Stomach (tissue), 9 donors: Measurements from ENCODE around the gene THAP3. TPM values are rescaled to one million over a fixed set of nuclear protein-coding genes. Genes with fewer than 3 reads are reported as not detected.

Experiments
- DNase-seq, 2 donors: peaks; one replicate each; pipeline versions ENCODE4 v3.0.0 to v3.0.0-alpha.2; 2013 to 2019
- H3K27ac ChIP-seq, 5 donors: fragments of 200-600 bp in 4 of 5; sonication (generic) in 4 of 5; one replicate each; pipeline ENCODE4 v1.5.1; 2013 to 2019; ENCODE audit warnings: mild to moderate bottlenecking in 1 of 5, moderate library complexity in 1 of 5
- H3K27me3 ChIP-seq, 3 donors: fragments of 200-600 bp; sonication (generic); one replicate each; pipeline ENCODE4 v1.5.1; 2017 to 2019; ENCODE audit warnings: mixed run types in 1 of 3
- H3K36me3 ChIP-seq, 4 donors: fragments of 200-600 bp; sonication (generic); 1 replicate in 3 of 4; 2 replicates in 1 of 4; pipeline ENCODE4 v1.5.1; 2016 to 2019
- H3K4me1 ChIP-seq, 4 donors: fragments of 200-600 bp; sonication (generic); one replicate each; pipeline ENCODE4 v1.5.1; 2016 to 2019
- H3K4me3 ChIP-seq, 4 donors: fragments of 200-600 bp; sonication (generic) in 3 of 4; one replicate each; pipeline ENCODE4 v1.5.1; 2016 to 2019; ENCODE audit warnings: mild to moderate bottlenecking in 1 of 4
- H3K9me3 ChIP-seq, 4 donors: fragments of 200-600 bp; sonication (generic); one replicate each; pipeline ENCODE4 v1.5.1; 2016 to 2019
- EP300 ChIP-seq: sonication (generic); formaldehyde crosslinking; IDR thresholded peaks from one replicate; pipeline ENCODE4 v1.6.1; 2017; ENCODE audit warnings: antibody characterized with exemption
- POLR2A ChIP-seq, 4 donors: fragments of 450-650 bp; IDR thresholded peaks; one replicate each; pipeline ENCODE4 v1.6.1; 2016; ENCODE audit warnings: antibody characterized with exemption in 4 of 4, control low read depth in 2 of 4, mild to moderate bottlenecking in 1 of 4, moderate library complexity in 1 of 4
- POLR2AphosphoS5 ChIP-seq, 3 donors: sonication (generic); formaldehyde crosslinking; IDR thresholded peaks; one replicate each; pipeline ENCODE4 v1.6.1; 2016; ENCODE audit warnings: antibody characterized with exemption in 3 of 3
- WGBS, 5 donors: extraction: QIAGEN DNeasy Blood & Tissue Kit in 3 of 5; methylation state at CpG; one replicate each; pipeline versions ENCODE4 v1.1.5 to v1.1.7; 2013 to 2018; 5-methylcytosine and 5-hydroxymethylcytosine counted together
- intact Hi-C: fragments of 100-400 bp; cut with DNase I; formaldehyde crosslinking; loops from one replicate; pipeline ENCODE4 v1.15.1; 2023; ENCODE audit warnings: low total_unique reads
- polyA plus RNA-seq, 3 donors: library from polyadenylated mRNA; stranded (reverse); fragments of 200-250 nt; gene quantifications; one replicate each; pipeline ENCODE4 v1.2.3, GENCODE V29; 2013
- total RNA-seq, 5 donors: library from RNA; depleted of rRNA; stranded (reverse); fragments of >200 nt; gene quantifications; one replicate each; pipeline versions ENCODE4 v1.1.0 to v1.2.3, GENCODE V29; 2014 to 2016
- TF ChIP-seq, protein P1 (sequence below), 7 experiments: fragments of 450-650 bp in 4 of 7; fragments of 200-600 bp in 3 of 7; sonication (generic) in 3 of 7; IDR thresholded peaks; one replicate each; pipeline ENCODE4 v1.5.1; 2016 to 2019; ENCODE audit warnings: antibody characterized with exemption in 7 of 7, control low read depth in 2 of 7, mild to moderate bottlenecking in 1 of 7
- donor health status: healthy with polysubstance abuse.
- donor health status: Bipolar disorder and iron deficiency.
- donor health status: healthy.

The THAP3 gene
- total and polyA plus RNA-seq, 8 donors = 5.8 to 116 (median 17.3) TPM

DNA sequence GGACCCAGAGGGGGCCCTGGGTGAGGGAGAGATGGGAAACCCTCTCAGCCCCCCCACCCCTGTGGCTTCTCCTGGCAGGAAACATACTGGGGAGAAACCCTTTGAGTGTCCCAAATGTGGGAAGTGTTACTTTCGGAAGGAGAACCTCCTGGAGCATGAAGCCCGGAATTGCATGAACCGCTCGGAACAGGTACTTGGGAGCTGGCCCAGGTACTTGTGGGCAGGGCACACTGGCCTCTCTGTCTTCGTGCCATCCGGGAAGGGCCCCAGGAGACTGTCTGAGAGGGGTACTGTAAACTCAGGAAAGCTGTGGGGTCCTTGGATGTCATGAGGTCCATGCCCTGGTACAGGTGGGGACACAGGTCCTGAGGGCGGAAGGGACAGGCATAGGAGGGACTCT, 38.8 kb upstream of the THAP3 start:
- H3K36me3 ChIP-seq = peaks cover 24 to 52% (median 46%) of the 10 kb centered on the region in 4 donors
- H3K9me3 ChIP-seq = no peaks in the 10 kb centered on the region
- no peak overlapping the region for H3K4me3 ChIP-seq
- intact Hi-C loops = no loop called here
- H3K27ac ChIP-seq = peak overlapping the region in 2 of 5 donors; percentile 49 to 51
- H3K4me1 ChIP-seq = peaks cover 38 to 89% (median 67%) of the 10 kb centered on the region in 4 donors
- DNase-seq = no peak
- H3K27me3 ChIP-seq = no peaks in the 10 kb centered on the region
- no peak for TF ChIP-seq EP300
- no peak for TF ChIP-seq POLR2A (IDR thresholded peaks at IDR 0.05)
- no peak for TF ChIP-seq POLR2AphosphoS5 (IDR thresholded peaks at IDR 0.05)
- TF ChIP-seq, protein P1, sequence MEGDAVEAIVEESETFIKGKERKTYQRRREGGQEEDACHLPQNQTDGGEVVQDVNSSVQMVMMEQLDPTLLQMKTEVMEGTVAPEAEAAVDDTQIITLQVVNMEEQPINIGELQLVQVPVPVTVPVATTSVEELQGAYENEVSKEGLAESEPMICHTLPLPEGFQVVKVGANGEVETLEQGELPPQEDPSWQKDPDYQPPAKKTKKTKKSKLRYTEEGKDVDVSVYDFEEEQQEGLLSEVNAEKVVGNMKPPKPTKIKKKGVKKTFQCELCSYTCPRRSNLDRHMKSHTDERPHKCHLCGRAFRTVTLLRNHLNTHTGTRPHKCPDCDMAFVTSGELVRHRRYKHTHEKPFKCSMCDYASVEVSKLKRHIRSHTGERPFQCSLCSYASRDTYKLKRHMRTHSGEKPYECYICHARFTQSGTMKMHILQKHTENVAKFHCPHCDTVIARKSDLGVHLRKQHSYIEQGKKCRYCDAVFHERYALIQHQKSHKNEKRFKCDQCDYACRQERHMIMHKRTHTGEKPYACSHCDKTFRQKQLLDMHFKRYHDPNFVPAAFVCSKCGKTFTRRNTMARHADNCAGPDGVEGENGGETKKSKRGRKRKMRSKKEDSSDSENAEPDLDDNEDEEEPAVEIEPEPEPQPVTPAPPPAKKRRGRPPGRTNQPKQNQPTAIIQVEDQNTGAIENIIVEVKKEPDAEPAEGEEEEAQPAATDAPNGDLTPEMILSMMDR (IDR thresholded peaks at IDR 0.05) = no peak
- WGBS, 5 donors = 57 to 89% (median 79%) methylated on average over 4 to 7 of the region's 7 CpGs

DNA sequence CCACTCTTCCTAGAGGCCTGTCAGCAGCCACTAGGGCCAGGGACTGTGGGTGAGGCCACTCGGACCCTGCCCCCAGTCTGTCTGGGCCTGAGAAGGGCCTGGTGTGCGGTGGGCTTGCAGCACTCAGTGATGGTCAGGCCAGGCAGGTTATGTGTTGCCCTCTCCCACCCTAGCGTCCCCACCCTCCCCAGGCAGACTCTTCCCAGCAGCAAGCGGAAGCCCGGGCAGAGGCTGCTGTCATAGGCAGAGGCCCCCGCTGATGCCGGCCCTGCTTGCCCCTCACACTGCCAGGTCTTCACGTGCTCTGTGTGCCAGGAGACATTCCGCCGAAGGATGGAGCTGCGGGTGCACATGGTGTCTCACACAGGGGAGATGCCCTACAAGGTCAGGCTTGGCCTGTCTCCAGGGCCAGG, 38.3 kb upstream of the THAP3 start:
- Histone ChIP-seq H3K9me3 (no peaks in the 10 kb centered on the region), H3K4me1 (peaks cover 33 to 89% (median 65%) of the 10 kb centered on the region in 4 donors), H3K27ac (peak overlapping the region in 2 of 5 donors; percentile 49 to 51), H3K36me3 (peaks cover 24 to 57% (median 52%) of the 10 kb centered on the region in 4 donors), H3K4me3 (no peak overlapping the region), H3K27me3 (no peaks in the 10 kb centered on the region)
- no peak for TF ChIP-seq POLR2AphosphoS5 (IDR thresholded peaks at IDR 0.05)
- TF ChIP-seq, protein P1 (IDR thresholded peaks at IDR 0.05) = no peak
- no peak for TF ChIP-seq EP300
- no peak for TF ChIP-seq POLR2A (IDR thresholded peaks at IDR 0.05)
- no peak for DNase-seq
- intact Hi-C loops = no loop called here
- WGBS, 5 donors = 83 to 93% (median 88%) methylated on average over 10 to 11 of the region's 11 CpGs

DNA sequence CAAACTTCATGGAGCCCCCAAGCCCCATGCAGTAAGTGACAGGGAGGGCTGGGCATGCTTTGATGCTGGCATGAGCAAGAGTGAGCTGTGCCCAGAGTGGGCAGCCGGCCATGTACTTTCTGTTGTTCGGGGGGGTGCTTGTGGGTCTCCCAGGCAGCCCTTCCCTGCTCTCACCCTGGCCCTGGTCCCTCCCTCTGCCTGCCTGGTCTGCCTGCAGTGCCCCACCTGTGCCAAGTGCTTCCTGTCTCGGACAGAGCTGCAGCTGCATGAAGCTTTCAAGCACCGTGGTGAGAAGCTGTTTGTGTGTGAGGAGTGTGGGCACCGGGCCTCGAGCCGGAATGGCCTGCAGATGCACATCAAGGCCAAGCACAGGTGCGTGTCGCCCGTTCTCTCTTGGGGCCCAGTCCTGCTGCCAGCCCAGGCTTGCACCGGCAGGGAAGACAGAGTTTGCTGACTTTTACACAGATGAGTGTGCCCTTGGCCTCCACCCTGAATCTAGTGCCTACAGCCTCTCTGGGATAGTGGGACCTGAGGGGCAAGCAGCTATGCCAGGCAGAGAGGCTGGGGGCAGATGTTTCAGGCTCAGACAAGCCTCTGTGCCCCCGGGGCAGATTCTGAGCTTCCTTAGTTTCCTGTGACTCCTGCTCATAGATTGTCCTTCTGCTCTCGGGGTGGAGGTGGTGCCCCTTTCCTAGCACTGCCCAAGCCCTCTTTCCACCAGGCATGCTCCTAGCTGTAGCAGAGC, 37.2 kb upstream of the THAP3 start:
- DNase-seq = peak in 1 of 2 donors; percentile 57
- Histone ChIP-seq H3K36me3 (peaks cover 31 to 68% (median 62%) of the 10 kb centered on the region in 4 donors), H3K9me3 (no peaks in the 10 kb centered on the region), H3K4me1 (peaks cover 34 to 89% (median 60%) of the 10 kb centered on the region in 4 donors), H3K27ac (peak overlapping the region in 3 of 5 donors; percentile 49 to 51 (median 50)), H3K27me3 (no peaks in the 10 kb centered on the region), H3K4me3 (no peak overlapping the region)
- WGBS, 5 donors = 30 to 52% (median 39%) methylated on average over 9 to 13 of the region's 13 CpGs
- intact Hi-C loops = no loop called here
- TF ChIP-seq POLR2AphosphoS5 (IDR thresholded peaks at IDR 0.05) = no peak
- TF ChIP-seq, protein P1 (IDR thresholded peaks at IDR 0.05) = no peak
- no peak for TF ChIP-seq POLR2A (IDR thresholded peaks at IDR 0.05)
- TF ChIP-seq EP300 = no peak

DNA sequence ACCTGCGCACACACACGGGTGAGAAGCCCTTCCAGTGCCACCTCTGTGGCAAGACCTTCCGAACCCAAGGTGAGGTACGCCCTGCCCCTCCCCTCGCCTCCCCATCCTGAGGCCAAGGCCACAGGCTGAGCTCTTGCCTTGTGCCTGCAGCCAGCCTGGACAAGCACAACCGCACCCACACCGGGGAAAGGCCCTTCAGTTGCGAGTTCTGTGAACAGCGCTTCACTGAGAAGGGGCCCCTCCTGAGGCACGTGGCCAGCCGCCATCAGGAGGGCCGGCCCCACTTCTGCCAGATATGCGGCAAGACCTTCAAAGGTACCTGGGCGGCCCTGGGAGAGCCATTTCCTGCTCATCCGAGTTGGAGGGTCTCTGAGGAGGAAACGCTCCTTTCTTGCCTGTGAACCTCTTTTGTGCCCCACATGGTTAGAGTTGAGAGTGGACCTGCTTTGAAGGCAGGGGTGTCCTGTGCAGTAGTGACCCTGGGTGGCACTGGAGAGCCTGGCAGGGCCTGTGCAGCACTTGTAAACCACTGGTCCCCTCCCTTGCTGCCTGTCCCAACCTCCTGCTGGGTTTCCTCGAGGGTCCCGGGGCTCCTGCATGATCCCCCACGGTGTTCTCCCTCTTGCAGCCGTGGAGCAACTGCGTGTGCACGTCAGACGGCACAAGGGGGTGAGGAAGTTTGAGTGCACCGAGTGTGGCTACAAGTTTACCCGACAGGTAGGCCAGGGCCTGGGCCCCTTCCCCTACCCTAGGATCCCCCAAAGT, 36.4 kb upstream of the THAP3 start:
- intact Hi-C loops = no loop called here
- DNase-seq = no peak

More for the DNA sequence above, 36.4 kb upstream of the THAP3 start:
- TF ChIP-seq POLR2A (IDR thresholded peaks at IDR 0.05) = no peak
- peak in 1 of 3 donors; percentile 15 for TF ChIP-seq POLR2AphosphoS5 (IDR thresholded peaks at IDR 0.05)
- no peaks in the 10 kb centered on the region for H3K9me3 ChIP-seq
- H3K4me3 ChIP-seq = no peak overlapping the region
- peak overlapping the region in 3 of 5 donors; percentile 15 to 51 (median 49) for H3K27ac ChIP-seq
- 61 to 77% (median 66%) methylated on average over 19 to 25 of the region's 25 CpGs for WGBS, 5 donors
- peaks cover 26 to 87% (median 57%) of the 10 kb centered on the region in 4 donors for H3K4me1 ChIP-seq
- H3K27me3 ChIP-seq = no peaks in the 10 kb centered on the region
- H3K36me3 ChIP-seq = peaks cover 40 to 76% (median 71%) of the 10 kb centered on the region in 4 donors
